Thyroid gland (tissue), 4 donors: Measurements from ENCODE around the gene DCPS. TPM values are rescaled to one million over a fixed set of nuclear protein-coding genes. Genes with fewer than 3 reads are reported as not detected.

Source experiments
- DNase-seq, 2 donors: peaks; one replicate each; pipeline ENCODE4 v3.0.0-alpha.2; 2019
- H3K27ac ChIP-seq, 3 donors: fragments of 200-600 bp; sonication (generic); 1 replicate in 2 of 3; 2 replicates in 1 of 3; pipeline ENCODE4 v1.5.1; 2016 to 2019; ENCODE audit warnings: mild to moderate bottlenecking in 1 of 3, moderate library complexity in 1 of 3
- H3K27me3 ChIP-seq: fragments of 200-600 bp; sonication (generic); one replicate; pipeline ENCODE4 v1.5.1; 2019
- H3K36me3 ChIP-seq, 2 donors: fragments of 200-600 bp; sonication (generic); one replicate each; pipeline ENCODE4 v1.5.1; 2016 to 2019
- H3K4me1 ChIP-seq, 2 donors: fragments of 200-600 bp; sonication (generic); one replicate each; pipeline ENCODE4 v1.5.1; 2017 to 2019
- H3K4me3 ChIP-seq, 3 donors: fragments of 200-600 bp; sonication (generic); replicated peaks in 1 of 3; 1 replicate in 2 of 3; 2 replicates in 1 of 3; pipeline ENCODE4 v1.5.1; 2016; ENCODE audit warnings: mild to moderate bottlenecking in 1 of 3
- H3K9me3 ChIP-seq: fragments of 200-600 bp; sonication (generic); one replicate; pipeline ENCODE4 v1.5.1; 2017
- CTCF ChIP-seq, 6 experiments: fragments of 200-600 bp in 3 of 6; fragments of 450-650 bp in 3 of 6; sonication (generic) in 3 of 6; IDR thresholded peaks; one replicate each; pipeline ENCODE4 v1.5.1; 2016 to 2019; ENCODE audit warnings: antibody characterized with exemption in 6 of 6, mild to moderate bottlenecking in 2 of 6, inconsistent platforms in 1 of 6, moderate library complexity in 1 of 6
- POLR2A ChIP-seq, 2 donors: fragments of 450-650 bp; IDR thresholded peaks; one replicate each; pipeline ENCODE4 v1.6.1; 2017; ENCODE audit warnings: antibody characterized with exemption in 2 of 2, mild to moderate bottlenecking in 2 of 2, moderate library complexity in 1 of 2
- WGBS, 2 donors: methylation state at CpG; one replicate each; pipeline ENCODE4 v1.1.5; 2017; 5-methylcytosine and 5-hydroxymethylcytosine counted together
- intact Hi-C: fragments of 100-400 bp; cut with DNase I; formaldehyde crosslinking; loops from one replicate; pipeline ENCODE4 v1.15.1; 2023
- total RNA-seq, 4 donors: library from RNA; depleted of rRNA; stranded (reverse); fragments of >200 nt; gene quantifications; one replicate each; pipeline ENCODE4 v1.2.3, GENCODE V29; 2016

The DCPS gene
- total RNA-seq, 4 donors from 2014 or later = 6.1 to 18.9 (median 13.9) TPM

GRCh38 chr11:126313826-126314225 is 10.0 kb downstream of the DCPS start:
- no peaks in the 10 kb centered on the region for H3K36me3 ChIP-seq
- intact Hi-C loops = loop anchor here (5.0 kb wide), 1 partner anchor 163 kb away; no protein-coding TSS in a partner anchor
- no peak overlapping the region for H3K4me3 ChIP-seq
- no peak overlapping the region for H3K27ac ChIP-seq
- DNase-seq = no peak
- no peaks in the 10 kb centered on the region for H3K9me3 ChIP-seq
- TF ChIP-seq POLR2A (IDR thresholded peaks at IDR 0.05) (no peak), CTCF (IDR thresholded peaks at IDR 0.05) (no peak)
- 90 to 98% methylated on average over 5 of the region's 5 CpGs for WGBS, 2 donors
- H3K4me1 ChIP-seq = peaks cover 0 to 20% of the 10 kb centered on the region in 2 donors
- H3K27me3 ChIP-seq = no peaks in the 10 kb centered on the region

- H3K4me3 ChIP-seq = no peak overlapping the region
- intact Hi-C loops = no loop called here
- TF ChIP-seq POLR2A (IDR thresholded peaks at IDR 0.05) (no peak), CTCF (IDR thresholded peaks at IDR 0.05) (no peak)
- H3K27ac ChIP-seq = peak overlapping the region in 1 of 3 donors; percentile 68
- DNase-seq = no peak
- H3K4me1 ChIP-seq = peaks cover 0 to 24% of the 10 kb centered on the region in 2 donors
- no peaks in the 10 kb centered on the region for H3K36me3 ChIP-seq
- no peaks in the 10 kb centered on the region for H3K27me3 ChIP-seq
- no peaks in the 10 kb centered on the region for H3K9me3 ChIP-seq
- 56 to 63% methylated on average over 1 of the region's 1 CpG for WGBS, 2 donors
These were observed 13.5 kb downstream of the DCPS start for GRCh38 chr11:126317432-126317755.

- 57 to 63% methylated on average over 14 of the region's 14 CpGs for WGBS, 2 donors
- DNase-seq = peak; percentile 34 to 41
- Histone ChIP-seq H3K27ac (peak overlapping the region; percentile 2 to 68 (median 14)), H3K27me3 (no peaks in the 10 kb centered on the region), H3K4me3 (no peak overlapping the region), H3K36me3 (no peaks in the 10 kb centered on the region), H3K9me3 (no peaks in the 10 kb centered on the region), H3K4me1 (peaks cover 0 to 24% of the 10 kb centered on the region in 2 donors)
- intact Hi-C loops = no loop called here
- TF ChIP-seq POLR2A (IDR thresholded peaks at IDR 0.05) (no peak), CTCF (IDR thresholded peaks at IDR 0.05) (no peak)
These were observed 14.1 kb downstream of the DCPS start for GRCh38 chr11:126317756-126318573.

GRCh38 chr11:126318574-126319373 is 14.9 kb downstream of the DCPS start:
- intact Hi-C loops = no loop called here
- DNase-seq = no peak
- Histone ChIP-seq H3K36me3 (no peaks in the 10 kb centered on the region), H3K9me3 (no peaks in the 10 kb centered on the region), H3K27me3 (no peaks in the 10 kb centered on the region), H3K4me3 (no peak overlapping the region), H3K27ac (peak overlapping the region in 2 of 3 donors; percentile 9 to 68), H3K4me1 (peaks cover 0 to 24% of the 10 kb centered on the region in 2 donors)
- no peak for TF ChIP-seq CTCF (IDR thresholded peaks at IDR 0.05)
- WGBS, 2 donors = 61 to 68% methylated on average over 9 of the region's 9 CpGs

GRCh38 chr11:126319374-126319740 is 15.5 kb downstream of the DCPS start:
- Histone ChIP-seq H3K4me3 (no peak overlapping the region), H3K36me3 (no peaks in the 10 kb centered on the region), H3K9me3 (no peaks in the 10 kb centered on the region), H3K27me3 (no peaks in the 10 kb centered on the region), H3K4me1 (peaks cover 0 to 24% of the 10 kb centered on the region in 2 donors), H3K27ac (peak overlapping the region in 2 of 3 donors; percentile 9 to 68)
- 77 to 88% methylated on average over 5 of the region's 5 CpGs for WGBS, 2 donors
- no peak for DNase-seq
- intact Hi-C loops = no loop called here
- no peak for TF ChIP-seq CTCF (IDR thresholded peaks at IDR 0.05)
- TF ChIP-seq POLR2A (IDR thresholded peaks at IDR 0.05) = no peak
